Right ventricle myocardium inferior (tissue), 1 donor: ENCODE results near the gene SCYL2. TPM values are rescaled to one million over a fixed set of nuclear protein-coding genes. Genes with fewer than 3 reads are reported as not detected.

Experiments
- total RNA-seq: library from RNA; stranded (reverse); fragmentation: NEBNext Ultra II Directional; extraction: Animal tissue kit (Norgen Biotek cat#: 25700); gene quantifications from one replicate; pipeline ENCODE4 v1.2.1, GENCODE V29; 2021
- donor health status: DM: no; HTN: yes; CAD: no; lungs with severe emphysema.

SCYL2 gene
- total RNA-seq, 1 donor from 2014 or later: 30.5 TPM

Other genes starting within 250 kb of the SCYL2 start
- 10.7 TPM for gene BLTP3B, start 124.3 kb upstream of the SCYL2 start, total RNA-seq
- gene ACTR6, start 66.4 kb upstream of the SCYL2 start, total RNA-seq: 19.4 TPM
- 0.81 TPM for gene DEPDC4, start 98 bp upstream of the SCYL2 start, total RNA-seq
- gene SLC17A8, start 89.9 kb downstream of the SCYL2 start, total RNA-seq: not detected
- not detected for gene NR1H4, start 206.7 kb downstream of the SCYL2 start, total RNA-seq